Testis (tissue), 2 donors: Measurements from ENCODE around the gene PTGIS.

ENCODE experiments used
- CTCF ChIP-seq, 3 experiments: fragments of 450-650 bp in 2 of 3; fragments of 200-600 bp in 1 of 3; sonication (generic) in 1 of 3; IDR thresholded peaks; one replicate each; pipeline ENCODE4 v1.5.1; 2016 to 2019; ENCODE audit warnings: antibody characterized with exemption in 3 of 3, mild to moderate bottlenecking in 2 of 3, moderate library complexity in 1 of 3
- POLR2A ChIP-seq: fragments of 450-650 bp; IDR thresholded peaks from one replicate; pipeline ENCODE4 v1.6.1; 2017; ENCODE audit warnings: antibody characterized with exemption, mild to moderate bottlenecking, moderate library complexity

- no peak for TF ChIP-seq POLR2A
- no peak for TF ChIP-seq CTCF (IDR thresholded peaks at IDR 0.05)
These were observed 56.0 kb downstream of the PTGIS start for GRCh38 chr20:49511788-49512525.
